Spinal cord (tissue), 10 donors: ENCODE data around the gene PODXL2. TPM values are rescaled to one million over a fixed set of nuclear protein-coding genes. Genes with fewer than 3 reads are reported as not detected.

Source experiments
- DNase-seq, 6 donors: peaks; one replicate each; pipeline versions ENCODE4 v3.0.0 to v3.0.0-alpha.2; 2013 to 2015; ENCODE audit warnings: low spot score in 6 of 6, low read depth in 4 of 6
- H3K27ac ChIP-seq: one replicate; pipeline ENCODE4 v1.5.1; 2013; ENCODE audit warnings: low read depth, low read length, control low read depth
- H3K27me3 ChIP-seq: one replicate; pipeline ENCODE4 v1.6.1; 2013; ENCODE audit warnings: low read length; ENCODE audit not compliant: control insufficient read depth, insufficient read depth
- H3K36me3 ChIP-seq: one replicate; pipeline ENCODE4 v1.6.1; 2013; ENCODE audit warnings: low read length; ENCODE audit not compliant: control insufficient read depth, insufficient read depth
- H3K4me1 ChIP-seq: one replicate; pipeline ENCODE4 v1.6.1; 2013; ENCODE audit warnings: low read length; ENCODE audit not compliant: control insufficient read depth, insufficient read depth
- H3K4me3 ChIP-seq: one replicate; pipeline ENCODE4 v1.5.1; 2013; ENCODE audit warnings: low read depth, low read length, control low read depth
- H3K9me3 ChIP-seq: one replicate; pipeline ENCODE4 v1.6.1; 2013; ENCODE audit warnings: low read length; ENCODE audit not compliant: control insufficient read depth, insufficient read depth
- WGBS: methylation state at CpG from one replicate; pipeline ENCODE4 v1.1.5; 2013; ENCODE audit warnings: missing lambda C conversion rate; ENCODE audit not compliant: insufficient coverage; 5-methylcytosine and 5-hydroxymethylcytosine counted together
- polyA plus RNA-seq, 2 donors: library from polyadenylated mRNA; unstranded; fragments of 120-200 nt; gene quantifications; one replicate each; pipeline ENCODE4 v1.2.1, GENCODE V29; 2013; ENCODE audit not compliant: insufficient read length in 2 of 2
- total RNA-seq, 2 donors: library from RNA; depleted of rRNA in 1 of 2; stranded (reverse); fragments of 120-200 nt in 1 of 2; fragments of >200 nt in 1 of 2; gene quantifications; one replicate each; pipeline versions ENCODE4 v1.2.3 to v1.2.4, GENCODE V29; 2013 to 2014
- donor health status: healthy.

Gene PODXL2
- total and polyA plus RNA-seq, 4 donors = 73.4 to 234 (median 162) TPM

DNA sequence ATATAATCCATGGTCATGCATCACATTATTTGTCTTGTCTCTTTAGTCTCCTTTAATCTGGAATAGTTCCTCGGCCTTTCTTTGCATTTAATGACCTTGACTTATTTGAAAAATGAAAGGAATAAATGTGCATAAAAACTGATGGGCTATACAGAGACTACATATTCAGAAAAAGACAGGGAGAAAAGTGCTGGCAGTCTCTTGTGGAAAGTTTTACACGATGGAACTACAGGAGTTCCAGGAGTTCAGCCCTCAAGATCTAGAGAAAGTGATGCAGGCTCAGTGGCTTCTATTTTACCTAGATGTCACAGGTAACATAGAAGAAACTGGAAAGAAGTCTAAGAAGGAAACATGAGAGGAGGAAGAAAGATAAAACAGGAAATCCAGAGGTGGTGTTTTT lies 36.2 kb downstream of the PODXL2 start:
- Histone ChIP-seq H3K4me3 (no peak overlapping the region), H3K27me3 (no peaks in the 10 kb centered on the region), H3K9me3 (no peaks in the 10 kb centered on the region), H3K4me1 (peaks cover 28% of the 10 kb centered on the region), H3K36me3 (peaks cover 64% of the 10 kb centered on the region), H3K27ac (no peak overlapping the region)
- WGBS = 100% methylated on average over 1 of the region's 2 CpGs
- no peak for DNase-seq

DNA sequence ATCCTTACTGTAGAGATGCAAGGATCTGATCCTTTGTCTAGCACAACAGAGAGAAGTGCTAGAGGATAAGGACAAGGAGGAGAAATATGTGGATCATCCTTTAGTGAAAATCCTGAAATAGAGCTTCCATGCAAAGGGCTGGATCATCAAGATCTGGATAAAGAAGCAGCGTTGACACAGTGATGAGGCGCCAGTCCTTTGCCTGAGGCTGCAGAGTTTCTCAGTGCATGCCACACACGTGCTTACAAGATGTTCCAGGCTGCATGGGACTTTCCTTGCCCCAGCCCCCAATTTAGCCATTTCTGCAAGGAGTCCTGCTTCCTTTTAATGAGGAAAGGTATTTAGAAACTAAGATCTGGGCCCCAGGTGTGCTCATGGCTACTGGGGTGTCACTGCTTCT lies 36.6 kb downstream of the PODXL2 start:
- Histone ChIP-seq H3K27ac (no peak overlapping the region), H3K4me1 (peaks cover 28% of the 10 kb centered on the region), H3K9me3 (no peaks in the 10 kb centered on the region), H3K27me3 (no peaks in the 10 kb centered on the region), H3K36me3 (peaks cover 64% of the 10 kb centered on the region), H3K4me3 (no peak overlapping the region)
- WGBS = 100% methylated on average over 3 of the region's 3 CpGs
- DNase-seq = no peak

DNA sequence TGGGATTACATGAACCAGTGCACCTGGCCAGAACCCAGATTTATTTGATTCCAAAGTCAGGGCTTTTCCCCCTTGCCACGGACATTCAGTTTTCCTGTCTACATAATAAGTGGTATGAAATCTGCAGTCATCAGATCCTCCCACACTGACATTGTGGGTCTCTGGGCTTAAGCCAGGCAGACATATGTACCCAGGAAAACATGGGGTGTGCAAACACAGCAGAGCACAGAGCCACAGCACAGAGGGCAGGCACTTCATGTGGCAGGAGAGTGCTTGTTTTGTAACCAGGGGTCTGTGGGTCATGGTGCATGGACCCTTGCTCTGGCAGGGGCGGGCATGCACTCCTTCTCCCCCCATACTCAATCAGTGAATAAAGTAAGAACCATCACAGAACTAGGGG lies 37.7 kb downstream of the PODXL2 start:
- peaks cover 64% of the 10 kb centered on the region for H3K36me3 ChIP-seq
- WGBS = no CpG with 5 or more reads among the region's 2 CpGs
- DNase-seq = peak in 1 of 6 donors; percentile 66
- peaks cover 33% of the 10 kb centered on the region for H3K4me1 ChIP-seq
- H3K27me3 ChIP-seq = no peaks in the 10 kb centered on the region
- H3K27ac ChIP-seq = peak overlapping the region; percentile 7
- H3K4me3 ChIP-seq = no peak overlapping the region
- no peaks in the 10 kb centered on the region for H3K9me3 ChIP-seq

DNA sequence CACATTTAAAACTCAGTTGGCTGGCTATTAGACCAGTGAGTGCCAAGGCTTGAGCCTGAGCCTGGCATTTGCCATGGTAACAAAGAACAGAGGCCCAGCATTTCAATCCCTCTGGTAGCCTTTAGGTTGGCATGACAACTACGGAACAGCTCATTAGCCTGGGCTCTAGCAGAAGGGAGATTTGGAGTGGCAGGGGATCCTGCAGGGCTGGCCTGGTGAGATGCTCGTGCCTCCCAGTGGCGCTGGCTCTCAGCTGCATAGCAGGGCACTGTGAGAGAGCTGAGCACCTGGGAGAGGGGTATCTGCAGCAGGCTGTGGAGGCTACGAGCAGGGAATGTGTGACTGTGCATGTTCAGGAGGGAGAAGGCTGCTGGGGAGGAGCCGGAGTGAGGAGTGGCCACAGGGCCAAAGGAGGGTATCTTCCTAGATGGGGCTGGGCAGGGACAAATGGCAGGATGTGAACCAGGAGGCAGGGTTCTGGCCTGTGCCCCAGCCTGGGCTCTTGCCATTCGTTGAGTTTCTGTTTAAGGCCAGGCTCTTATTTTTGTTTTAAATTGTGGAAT lies 38.2 kb downstream of the PODXL2 start:
- peak in 5 of 6 donors; percentile 62 to 93 (median 65) for DNase-seq
- Histone ChIP-seq H3K36me3 (peaks cover 64% of the 10 kb centered on the region), H3K27ac (no peak overlapping the region), H3K4me3 (no peak overlapping the region), H3K9me3 (no peaks in the 10 kb centered on the region), H3K27me3 (no peaks in the 10 kb centered on the region), H3K4me1 (peaks cover 34% of the 10 kb centered on the region)
- WGBS = 34% methylated on average over 5 of the region's 6 CpGs

DNA sequence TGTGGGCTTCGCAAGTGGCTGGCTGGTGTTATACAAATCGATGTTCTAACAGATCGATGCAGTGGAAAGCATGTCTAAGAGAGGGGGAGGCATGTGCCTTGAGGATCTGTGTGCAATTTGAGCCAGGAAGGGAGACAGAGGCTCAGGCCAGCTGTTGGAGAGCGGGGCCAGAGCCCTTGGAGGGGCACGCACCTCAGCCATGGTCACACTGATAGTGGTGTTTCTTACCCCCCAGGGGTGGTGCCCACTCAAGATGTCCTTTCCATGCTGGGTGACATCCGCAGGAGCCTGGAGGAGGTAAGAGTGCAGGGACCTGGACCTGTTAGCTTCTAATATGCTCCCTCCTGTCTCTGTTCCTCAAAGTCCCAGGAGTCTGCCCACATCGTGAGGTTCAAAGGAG lies 39.9 kb downstream of the PODXL2 start:
- H3K4me3 ChIP-seq = no peak overlapping the region
- peaks cover 62% of the 10 kb centered on the region for H3K36me3 ChIP-seq
- H3K4me1 ChIP-seq = peaks cover 44% of the 10 kb centered on the region
- H3K27ac ChIP-seq = no peak overlapping the region
- DNase-seq = no peak
- WGBS = 95% methylated on average over 6 of the region's 7 CpGs
- H3K9me3 ChIP-seq = no peaks in the 10 kb centered on the region
- no peaks in the 10 kb centered on the region for H3K27me3 ChIP-seq

DNA sequence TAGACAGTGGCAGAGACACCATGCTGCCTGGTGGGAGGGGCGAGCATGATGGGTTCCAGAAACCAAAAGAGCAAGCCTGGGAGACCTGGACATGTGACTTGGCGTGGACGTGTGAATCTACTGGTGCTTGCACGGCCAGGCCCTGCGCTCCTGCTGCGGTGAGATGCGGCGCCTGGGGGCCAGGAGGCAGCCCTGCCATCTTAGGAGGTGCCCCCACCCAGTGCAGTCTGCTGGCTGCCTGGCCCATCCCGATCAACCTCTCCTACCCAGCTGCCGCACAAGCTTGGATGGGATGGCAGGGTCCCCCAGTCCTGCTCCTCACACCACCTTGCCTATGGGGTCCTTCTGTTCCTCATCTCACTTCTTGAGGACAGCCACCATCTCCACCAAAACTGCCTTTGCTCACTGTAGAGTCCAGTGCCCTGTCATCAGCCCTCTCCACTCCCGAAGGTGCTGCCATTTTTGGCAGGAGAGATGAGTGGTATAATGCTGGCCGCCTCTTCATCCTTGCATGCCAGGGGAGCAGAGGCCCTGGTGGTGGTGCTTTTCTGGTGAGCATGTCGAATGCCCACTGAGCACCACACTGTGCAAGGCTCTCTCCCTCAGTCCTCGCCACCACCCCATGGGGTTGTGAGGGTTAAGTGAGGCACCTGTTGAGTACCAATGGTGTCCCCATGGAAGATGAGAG lies 40.7 kb downstream of the PODXL2 start:
- H3K36me3 ChIP-seq = peaks cover 62% of the 10 kb centered on the region
- peaks cover 47% of the 10 kb centered on the region for H3K4me1 ChIP-seq
- DNase-seq = no peak
- H3K4me3 ChIP-seq = no peak overlapping the region
- H3K9me3 ChIP-seq = no peaks in the 10 kb centered on the region
- no peaks in the 10 kb centered on the region for H3K27me3 ChIP-seq
- WGBS = 92% methylated on average over 11 of the region's 14 CpGs
- no peak overlapping the region for H3K27ac ChIP-seq

DNA sequence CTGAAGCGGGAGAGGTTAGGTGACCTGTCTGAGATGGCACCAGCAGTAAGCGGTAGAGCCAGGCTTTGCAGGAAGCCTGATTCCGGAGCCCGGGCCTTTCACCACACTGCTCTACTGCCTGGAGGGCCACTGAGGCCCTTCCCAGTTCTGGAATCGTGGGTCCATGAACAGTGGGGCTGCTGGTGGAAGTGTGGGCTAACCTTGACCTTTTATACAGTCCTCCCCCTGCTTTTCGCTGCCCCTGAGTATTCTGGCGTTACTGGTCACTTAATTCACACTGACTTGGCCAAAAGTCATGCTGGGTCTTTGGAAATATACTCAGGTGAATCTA lies 41.2 kb downstream of the PODXL2 start:
- H3K36me3 ChIP-seq = peaks cover 62% of the 10 kb centered on the region
- H3K4me3 ChIP-seq = no peak overlapping the region
- no peaks in the 10 kb centered on the region for H3K27me3 ChIP-seq
- H3K9me3 ChIP-seq = no peaks in the 10 kb centered on the region
- 100% methylated on average over 2 of the region's 7 CpGs for WGBS
- peaks cover 47% of the 10 kb centered on the region for H3K4me1 ChIP-seq
- DNase-seq = no peak
- H3K27ac ChIP-seq = no peak overlapping the region

DNA sequence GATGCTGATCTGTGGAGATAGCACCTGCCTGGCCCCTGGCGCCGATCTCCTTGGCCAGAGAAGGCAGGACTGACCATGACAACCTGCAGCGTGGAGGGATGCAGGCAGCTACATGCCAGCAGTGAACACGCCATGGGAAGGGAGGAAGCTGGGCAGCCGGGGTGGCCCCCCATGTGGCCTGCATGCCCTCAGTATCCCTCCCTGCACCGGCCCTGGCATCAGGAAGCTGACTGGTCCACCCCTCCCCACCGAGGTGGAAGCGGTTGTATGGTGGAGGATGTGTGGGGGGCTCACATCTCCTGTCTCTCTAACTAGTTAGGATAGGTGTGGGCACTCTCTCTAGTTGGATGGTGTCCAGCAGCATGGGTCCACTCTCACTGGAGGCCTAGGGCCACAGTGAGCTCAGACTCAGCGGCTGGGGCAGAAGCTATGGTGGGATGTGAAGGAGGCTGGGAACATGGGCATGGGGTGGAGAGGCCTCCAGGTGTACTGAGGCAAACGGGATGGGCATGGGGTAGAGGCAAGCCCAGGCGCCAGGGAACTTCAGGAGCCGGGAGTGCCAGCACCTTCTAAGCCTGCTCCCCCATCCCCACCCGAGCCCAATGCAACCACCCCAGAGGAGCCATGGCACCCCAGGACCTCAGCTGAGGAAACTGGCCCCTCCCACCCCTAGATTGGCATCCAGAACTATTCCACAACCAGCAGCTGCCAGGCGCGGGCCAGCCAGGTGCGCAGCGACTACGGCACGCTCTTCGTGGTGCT lies 42.0 kb downstream of the PODXL2 start:
- no peak overlapping the region for H3K27ac ChIP-seq
- no peaks in the 10 kb centered on the region for H3K27me3 ChIP-seq
- no peak overlapping the region for H3K4me3 ChIP-seq
- 96% methylated on average over 17 of the region's 20 CpGs for WGBS
- H3K9me3 ChIP-seq = no peaks in the 10 kb centered on the region
- H3K4me1 ChIP-seq = peaks cover 47% of the 10 kb centered on the region
- peaks cover 60% of the 10 kb centered on the region for H3K36me3 ChIP-seq
- DNase-seq = no peak

DNA sequence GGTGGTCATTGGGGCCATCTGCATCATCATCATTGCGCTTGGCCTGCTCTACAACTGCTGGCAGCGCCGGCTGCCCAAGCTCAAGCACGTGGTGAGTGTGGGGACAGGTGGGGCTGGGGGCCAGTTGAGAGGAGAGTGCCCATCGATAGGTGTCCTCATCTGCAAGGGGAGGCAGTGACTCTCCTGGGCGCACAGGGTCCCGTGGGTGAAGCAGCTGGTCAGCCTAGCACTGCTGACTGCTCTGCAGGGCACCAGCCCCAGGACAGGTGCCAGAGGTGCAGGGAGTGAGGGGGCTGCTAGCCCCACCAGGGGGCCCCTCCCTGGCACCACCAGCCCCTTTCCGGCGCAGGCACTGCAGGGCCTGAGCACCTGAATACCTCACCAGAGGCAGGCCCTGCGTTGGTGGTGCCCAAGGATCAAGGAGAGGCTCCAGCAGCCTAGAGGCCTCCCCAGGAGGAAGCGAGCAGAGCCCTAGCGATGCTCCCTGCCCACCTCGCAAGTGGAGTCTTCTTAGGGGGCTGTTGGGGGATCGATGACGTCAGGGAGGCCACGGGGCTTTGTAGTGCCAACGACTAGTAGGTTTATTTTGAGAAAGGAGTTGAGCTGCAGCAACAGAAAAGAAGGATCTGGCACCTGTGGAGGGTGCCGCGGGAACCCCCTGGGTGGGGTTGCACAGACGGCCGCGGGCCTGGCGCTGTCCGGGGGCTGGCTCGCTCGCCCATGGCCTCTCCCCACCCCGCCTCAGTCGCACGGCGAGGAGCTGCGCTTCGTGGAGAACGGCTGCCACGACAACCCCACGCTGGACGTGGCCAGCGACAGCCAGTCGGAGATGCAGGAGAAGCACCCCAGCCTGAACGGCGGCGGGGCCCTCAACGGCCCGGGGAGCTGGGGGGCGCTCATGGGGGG lies 42.8 kb downstream of the PODXL2 start:
- Histone ChIP-seq H3K4me3 (peak overlapping the region; percentile 52), H3K36me3 (peaks cover 63% of the 10 kb centered on the region), H3K4me1 (peaks cover 40% of the 10 kb centered on the region), H3K27ac (peak overlapping the region; percentile 25), H3K9me3 (no peaks in the 10 kb centered on the region), H3K27me3 (no peaks in the 10 kb centered on the region)
- WGBS = 26% methylated on average over 44 of the region's 44 CpGs
- DNase-seq = peak in 2 of 6 donors; percentile 29 to 47
